Left kidney (tissue), 2 donors: ENCODE data around the gene EFHC2. TPM values are rescaled to one million over a fixed set of nuclear protein-coding genes. Genes with fewer than 3 reads are reported as not detected.
"Not testable (repeated sequence)": the region's sequence is repeated elsewhere in the genome, so short reads cannot be mapped to it uniquely, and the experiment has no call there.

Experiments used
- DNase-seq: peaks from one replicate; pipeline ENCODE4 v3.0.0-alpha.2; 2013
- polyA plus RNA-seq: library from polyadenylated mRNA; unstranded; fragments of 120-200 nt; gene quantifications from one replicate; pipeline ENCODE4 v1.2.1, GENCODE V29; 2013; ENCODE audit not compliant: insufficient read length

The EFHC2 gene
- polyA plus RNA-seq, 1 donor, result 9.0 TPM

DNA sequence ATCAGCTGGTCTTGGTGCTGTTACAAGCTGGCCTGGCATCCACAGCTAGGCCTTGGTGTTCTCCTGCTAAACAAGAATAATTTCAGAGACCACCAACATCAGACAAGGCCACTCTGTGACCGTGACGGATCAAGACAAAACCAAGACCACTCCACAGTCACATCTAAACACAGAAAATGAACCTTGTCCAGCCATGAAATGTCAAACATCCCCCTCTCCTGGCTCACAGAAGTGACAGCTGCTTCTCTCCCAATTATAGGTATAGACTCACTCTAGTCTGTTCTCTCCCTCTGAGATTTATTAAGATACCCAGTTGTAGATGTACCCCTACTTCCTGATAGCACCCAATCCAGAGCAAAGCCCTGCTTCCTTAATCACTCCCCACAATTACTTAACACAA, 40.4 kb downstream of the EFHC2 start:
- DNase-seq, result no peak

DNA sequence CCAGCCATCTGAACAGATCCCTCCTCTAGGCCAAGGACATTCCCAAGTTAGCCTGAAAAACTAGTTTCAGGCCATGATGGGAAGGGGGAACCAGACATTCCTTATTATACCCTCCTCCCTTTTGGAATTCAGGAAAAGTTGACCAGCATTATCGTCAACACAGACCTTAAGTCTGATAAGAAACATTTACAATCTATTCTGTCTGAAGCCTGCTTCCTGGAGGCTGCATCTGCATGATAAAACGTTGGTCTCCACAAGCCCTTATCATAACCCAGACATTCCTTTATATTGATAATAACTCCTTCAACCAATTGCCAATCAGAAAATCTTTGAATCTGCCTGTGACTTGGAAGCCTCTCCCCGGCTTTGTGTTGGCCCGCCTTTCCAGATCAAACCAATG, 44.3 kb downstream of the EFHC2 start:
- no peak for DNase-seq

DNA sequence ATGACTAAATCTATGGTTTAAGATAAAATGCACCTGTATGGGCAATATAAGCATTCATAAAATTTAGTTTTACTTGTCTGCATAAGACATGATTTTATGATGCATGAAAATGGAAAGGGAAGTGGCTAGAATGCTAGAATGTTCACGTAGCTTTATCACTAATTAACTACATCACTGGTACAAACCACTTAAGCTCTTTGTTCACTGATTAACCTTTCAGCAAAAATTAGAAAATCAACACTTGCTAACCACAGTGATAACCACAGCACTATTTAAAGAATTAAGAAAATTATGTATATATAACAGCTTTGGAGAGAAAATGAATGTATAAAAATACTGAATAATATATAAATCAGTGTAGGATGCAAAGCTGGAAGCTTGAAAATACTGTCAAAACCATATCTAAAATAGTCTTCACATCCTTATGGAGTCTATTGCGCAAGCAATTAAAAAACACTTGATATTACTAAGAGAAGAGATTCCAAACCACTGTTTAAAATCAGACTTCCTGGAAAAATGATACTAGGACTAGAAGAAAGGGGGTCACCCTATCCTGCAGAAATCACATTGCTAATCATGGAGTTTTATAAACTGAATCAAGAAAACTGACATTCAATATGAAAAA, 51.9 kb downstream of the EFHC2 start:
- DNase-seq, result no peak

DNA sequence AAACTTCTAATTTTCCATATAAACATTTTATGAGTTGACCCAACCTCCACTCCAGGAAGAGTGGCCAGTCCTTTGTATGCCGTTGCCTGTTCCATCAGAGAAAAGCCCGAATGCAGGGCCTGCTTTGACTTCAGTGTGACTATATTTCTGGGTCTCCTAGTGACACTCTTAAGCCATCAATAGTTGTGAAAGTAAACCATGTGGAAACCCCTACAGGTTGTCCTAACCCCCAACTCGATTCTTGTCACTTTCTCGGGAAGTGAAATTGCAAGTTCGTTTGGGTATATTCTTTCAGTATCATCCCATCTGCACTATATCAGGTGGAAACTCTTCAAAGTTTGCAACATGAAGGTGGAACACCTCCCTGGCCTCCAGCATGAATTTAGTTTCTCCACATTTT, 52.8 kb downstream of the EFHC2 start:
- DNase-seq, result no peak

DNA sequence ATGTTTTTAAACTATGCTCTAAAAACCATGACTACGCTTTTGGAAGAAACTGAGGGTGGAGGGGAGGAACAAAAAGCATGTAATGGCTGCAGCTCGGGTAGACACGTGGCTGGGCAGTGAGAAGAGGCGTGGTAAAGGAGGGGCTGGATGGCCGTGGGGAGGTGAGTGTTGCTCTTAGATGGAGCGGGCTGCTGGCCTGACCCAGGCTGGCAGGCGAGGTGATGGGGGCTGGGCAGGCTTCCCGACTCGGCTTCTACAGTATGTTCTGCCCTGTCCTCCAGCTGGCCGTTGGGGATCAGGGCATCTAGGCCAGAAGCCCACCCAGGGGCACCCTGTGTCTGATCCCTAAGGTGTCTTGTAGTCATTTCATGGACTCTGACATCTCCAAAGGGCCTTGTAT, 60.7 kb downstream of the EFHC2 start:
- no peak for DNase-seq

DNA sequence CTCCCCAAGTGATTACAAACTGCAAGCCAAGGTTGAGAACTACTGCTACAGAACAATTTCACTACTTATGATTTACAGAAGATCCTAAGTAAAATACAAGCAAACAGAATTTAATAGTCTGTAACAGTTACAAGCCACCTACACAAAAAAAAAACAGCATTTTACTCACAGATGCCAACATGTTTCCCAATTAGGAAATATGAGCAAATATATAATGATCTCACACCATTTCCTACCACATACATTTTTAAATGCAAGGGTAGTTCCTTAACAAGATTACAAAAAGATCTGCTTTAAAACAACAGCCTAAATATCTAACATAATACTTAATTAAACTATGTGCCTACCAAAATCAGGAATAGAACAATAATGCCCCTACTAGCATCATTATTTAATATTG, 63.4 kb downstream of the EFHC2 start:
- DNase-seq, result no peak

DNA sequence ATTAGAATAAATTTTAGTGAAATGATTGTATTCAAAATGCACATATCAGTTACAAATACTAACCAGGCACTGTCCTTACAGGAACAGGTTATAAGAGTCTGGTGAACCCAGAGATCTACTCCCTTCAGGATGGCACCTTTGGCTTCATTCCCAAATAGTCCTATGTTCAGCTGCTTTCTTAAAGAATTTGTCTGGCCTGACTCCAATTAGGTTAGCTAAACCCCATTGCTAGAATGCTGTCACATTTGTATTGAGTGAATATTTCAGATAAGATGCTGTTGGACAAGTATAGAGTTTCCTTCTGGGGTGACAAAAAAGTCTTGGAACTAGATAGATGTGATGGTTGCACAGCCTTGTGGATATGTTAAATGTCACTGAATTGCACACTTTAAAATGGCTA, 69.4 kb downstream of the EFHC2 start:
- no peak for DNase-seq

DNA sequence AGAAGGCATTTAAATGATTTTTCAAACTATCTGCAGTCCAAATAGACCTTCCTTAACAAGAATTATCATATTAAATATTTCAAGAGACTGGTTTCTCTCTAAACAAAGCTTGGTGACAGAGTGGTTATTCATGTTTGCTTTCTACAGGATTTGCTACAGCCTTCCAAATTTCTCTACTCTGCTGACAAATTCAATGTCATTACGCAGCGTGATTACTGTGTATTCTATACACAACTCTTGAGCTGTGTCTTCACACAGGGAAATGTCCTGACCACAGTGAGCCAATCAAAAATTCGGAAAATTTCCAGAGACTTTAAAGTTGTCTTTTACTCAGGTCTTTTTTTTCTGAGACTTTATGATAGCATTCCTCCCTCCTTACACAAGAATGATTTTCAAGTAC, 75.6 kb downstream of the EFHC2 start:
- no peak for DNase-seq

DNA sequence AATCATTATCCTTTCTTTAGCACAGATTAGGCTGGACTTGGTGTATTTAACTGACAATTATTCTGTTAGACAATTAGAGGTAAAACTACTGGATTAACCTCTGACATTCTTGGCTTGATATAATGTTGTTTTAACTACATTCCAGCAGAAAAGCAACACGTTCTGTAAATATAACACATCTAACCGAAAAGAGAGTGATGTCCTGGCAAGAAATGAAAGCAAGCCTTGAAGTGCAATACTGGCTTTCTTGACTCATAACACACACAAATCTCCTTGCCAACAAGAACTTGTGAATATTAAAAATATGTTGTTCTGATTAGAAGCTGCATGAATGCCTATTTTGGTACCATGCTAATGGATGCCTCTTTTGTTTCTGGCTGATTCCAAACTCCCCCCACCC, 76.4 kb downstream of the EFHC2 start:
- DNase-seq, result no peak

DNA sequence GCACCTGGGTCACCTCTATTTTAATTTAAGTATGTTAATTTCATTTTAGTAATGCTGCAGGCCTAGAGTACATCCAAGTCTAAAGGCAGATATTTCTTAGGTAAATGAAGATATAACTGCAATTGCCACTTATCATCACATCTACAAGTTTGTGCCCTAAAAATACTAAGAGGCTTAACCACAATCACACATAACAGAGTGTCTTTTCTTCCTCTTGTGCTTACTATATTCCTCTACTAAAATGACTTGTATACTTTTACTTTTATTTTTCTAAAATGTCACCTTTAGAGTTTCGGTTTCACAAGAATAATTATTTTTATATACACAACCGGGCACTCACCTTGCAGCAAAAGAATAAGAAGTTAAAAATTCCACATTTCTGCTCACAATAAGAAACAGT, 77.9 kb downstream of the EFHC2 start:
- DNase-seq, result no peak

DNA sequence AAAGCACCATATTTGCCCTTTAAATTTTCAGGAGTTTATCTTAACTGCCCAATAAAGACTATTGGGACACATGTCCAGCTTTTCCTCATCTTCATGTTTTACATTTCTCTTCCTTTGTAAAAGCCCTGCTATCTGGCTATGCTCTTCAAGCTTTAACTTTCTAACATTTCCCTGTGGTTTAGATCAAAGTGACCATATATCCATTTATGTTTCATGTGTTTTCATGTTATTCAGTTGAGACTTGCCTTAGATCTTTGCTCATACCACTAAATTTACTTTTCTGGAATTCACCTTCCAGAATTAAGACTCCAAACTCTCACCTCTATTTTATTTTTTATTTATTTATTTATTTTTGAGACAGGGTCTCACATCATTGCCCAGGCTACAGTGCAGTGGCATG, 78.5 kb downstream of the EFHC2 start:
- no peak for DNase-seq

DNA sequence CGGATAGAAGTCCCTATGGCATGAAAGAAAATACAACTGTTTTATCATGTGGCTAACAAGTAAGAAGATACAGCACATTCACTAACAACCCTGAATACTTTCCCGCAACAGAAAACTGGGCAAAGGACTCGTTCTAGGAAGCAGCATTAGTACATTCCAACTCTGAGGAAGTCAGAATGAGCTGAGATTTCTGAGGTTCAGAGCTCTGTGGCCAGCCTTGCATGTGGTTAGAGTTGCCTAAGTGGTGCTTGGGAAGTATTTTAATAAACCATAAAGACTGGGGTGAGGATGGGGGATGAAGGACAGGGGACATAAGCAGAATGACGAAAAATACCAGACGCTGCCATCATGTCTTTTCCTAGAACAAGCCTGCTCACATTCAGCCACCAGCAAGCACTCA, 82.2 kb downstream of the EFHC2 start:
- DNase-seq, result no peak

DNA sequence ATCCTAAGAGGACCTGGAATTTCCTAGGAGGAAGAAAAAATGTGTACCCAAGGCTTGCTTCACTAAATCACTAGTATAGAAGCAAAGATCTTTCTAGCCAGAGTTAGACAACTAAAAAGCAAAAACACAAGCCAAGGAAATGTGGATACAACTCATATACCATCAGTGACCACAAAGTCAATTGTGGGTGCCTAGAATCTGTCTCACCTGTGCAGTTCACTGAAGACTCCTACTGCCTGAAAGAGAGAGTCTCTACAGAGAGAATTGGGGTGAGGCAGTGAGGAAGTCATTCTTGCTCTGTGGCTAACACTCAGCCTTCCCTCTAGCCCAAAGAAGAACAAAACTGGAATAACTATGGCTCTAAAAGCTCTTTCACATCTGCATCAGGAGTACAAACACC, 82.9 kb downstream of the EFHC2 start:
- no peak for DNase-seq

DNA sequence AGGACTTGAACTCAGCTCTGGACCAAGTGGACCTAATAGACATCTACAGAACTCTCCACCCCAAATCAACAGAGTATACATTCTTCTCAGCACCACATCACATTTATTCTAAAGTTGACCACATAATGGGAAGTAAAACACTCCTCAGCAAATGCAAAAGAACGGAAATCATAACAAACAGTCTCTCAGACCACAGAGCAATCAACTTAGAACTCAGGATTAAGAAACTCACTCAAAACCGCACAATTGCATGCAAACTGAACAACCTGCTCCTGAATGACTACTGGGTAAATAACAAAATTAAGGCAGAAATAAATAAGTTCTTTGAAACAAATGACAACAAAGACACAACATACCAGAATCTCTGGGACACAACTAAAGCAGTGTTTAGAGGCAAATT, 87.7 kb downstream of the EFHC2 start:
- DNase-seq, result not testable (repeated sequence)

DNA sequence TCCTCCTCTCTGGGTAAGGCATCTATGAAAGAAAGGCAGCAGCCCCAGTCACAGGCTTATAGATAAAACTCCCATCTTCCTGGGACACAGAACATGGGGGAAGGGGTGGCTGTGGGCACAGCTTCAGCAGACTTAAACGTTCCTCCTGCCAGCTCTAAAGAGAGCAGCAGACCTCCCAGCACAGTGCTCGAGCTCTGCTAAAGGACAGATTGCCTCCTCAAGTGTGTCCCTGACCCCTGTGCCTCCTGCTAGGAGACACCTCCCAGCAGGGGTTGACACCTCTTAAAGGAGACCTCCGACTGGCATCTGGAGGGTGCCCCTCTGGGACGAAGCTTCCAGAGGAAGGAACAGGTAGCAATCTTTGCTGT, 89.9 kb downstream of the EFHC2 start:
- DNase-seq, result no peak

DNA sequence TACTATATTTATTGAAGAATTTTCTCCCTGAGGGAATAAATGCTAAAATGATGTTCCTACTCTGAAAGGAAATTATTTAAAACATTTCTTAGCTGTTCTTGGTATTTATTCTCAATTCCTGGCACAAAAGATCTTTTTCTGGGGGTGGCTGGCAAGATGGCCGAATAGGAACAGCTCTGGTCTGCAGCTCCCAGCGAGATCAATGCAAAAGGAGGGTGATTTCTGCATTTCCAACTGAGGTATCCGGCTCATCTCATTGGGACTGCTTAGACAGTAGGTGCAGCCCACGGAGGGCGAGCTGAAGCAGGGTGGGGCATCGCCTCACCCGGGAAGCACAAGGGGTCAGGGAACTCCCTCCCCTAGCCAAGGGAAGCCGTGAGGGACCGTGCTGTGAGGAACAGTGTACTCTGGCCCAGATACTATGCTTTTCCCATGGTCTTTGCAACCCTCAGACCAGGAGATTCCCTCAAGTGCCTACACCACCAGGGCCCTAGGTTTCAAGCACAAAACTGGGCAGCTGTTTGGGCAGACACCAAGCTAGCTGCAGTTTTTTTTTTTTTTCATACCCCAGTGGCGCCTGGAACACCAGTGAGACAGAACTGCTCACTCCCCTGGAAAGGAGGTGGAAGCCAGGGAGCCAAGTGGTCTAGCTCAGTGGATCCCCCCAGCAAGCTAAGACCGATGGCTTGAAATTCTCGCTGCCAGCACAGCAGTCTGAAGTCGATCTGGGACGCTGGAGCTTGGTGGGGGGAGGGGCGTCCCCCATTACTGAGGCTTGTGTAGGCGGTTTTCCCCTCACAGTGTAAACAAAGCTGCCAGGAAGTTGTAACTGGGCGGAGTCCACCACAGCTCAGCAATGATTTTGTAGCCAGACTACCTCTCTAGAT, 90.5 kb downstream of the EFHC2 start:
- peak; percentile 31 for DNase-seq

DNA sequence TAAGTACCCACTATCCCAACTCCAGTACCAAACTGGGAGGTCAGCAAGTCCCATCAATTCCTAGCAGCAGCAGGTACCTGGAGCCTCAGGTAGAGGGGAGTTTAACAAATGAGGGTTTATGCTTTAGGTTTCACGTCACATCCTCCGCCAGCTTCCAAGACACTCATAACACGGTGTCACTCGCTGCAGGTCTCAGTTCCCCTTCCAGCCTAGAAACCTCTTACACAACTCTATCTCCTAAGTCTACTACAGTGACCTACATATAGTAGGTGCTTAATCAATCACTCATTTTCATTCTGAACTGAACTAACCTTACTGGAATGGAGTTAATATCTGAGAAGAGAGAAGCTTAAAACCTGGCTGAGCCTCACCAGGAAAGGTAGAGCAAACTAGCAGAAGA, 96.0 kb downstream of the EFHC2 start:
- no peak for DNase-seq

DNA sequence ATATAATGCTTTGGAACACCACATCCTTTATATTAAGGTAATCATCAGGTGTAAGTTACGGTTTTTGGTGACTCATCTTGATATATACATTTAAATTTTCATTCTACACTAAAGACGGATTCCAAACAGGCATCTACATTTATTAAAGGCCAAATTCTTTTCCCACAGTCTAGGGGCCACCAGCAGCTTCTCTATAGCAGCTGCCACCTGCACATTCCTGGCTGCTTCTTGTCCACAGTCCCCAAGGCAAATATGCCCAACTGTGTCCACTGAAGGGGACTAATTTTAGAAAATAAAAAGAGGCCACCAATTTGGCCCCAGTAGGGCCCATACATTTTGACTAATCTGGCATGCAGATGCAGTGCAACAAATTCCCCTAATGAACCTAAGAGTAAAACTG, 96.6 kb downstream of the EFHC2 start:
- no peak for DNase-seq

DNA sequence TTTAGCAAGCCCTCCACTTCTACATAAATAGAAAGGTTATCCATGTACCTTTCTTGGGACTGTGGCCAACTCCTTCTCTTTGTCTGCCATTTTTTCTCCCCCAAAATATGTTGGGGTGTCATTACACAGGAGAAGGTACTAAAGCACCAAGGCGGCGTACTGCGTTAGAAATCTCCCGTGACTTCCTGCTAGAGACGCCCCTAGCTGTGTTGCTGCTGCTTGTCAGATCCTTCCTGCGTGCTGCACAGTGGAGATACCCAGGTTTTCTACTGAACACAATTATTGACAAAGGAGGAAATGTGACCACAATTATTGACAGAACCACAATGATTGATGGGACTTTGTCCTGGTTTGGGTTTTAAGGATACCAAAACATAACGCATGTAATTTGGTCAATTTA, 97.7 kb downstream of the EFHC2 start:
- no peak for DNase-seq

DNA sequence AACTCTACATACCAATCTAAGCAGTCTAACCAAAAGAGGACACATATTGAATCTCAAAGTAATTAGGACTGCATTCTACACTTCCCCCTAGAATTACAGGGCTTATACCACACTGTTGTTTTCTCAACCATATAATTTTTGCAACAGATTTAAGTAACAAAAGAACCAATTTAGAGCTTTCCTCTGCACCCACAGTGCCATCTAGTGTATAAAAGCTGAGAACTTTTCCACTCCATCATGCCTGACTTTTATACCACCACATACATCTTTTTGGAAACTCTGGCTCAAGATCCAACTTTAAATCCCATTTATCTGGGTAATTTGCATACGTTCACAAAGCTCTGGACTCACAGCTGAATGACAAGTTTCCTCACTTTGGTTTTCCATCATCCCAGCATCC, 99.5 kb downstream of the EFHC2 start:
- peak; percentile 26 for DNase-seq

DNA sequence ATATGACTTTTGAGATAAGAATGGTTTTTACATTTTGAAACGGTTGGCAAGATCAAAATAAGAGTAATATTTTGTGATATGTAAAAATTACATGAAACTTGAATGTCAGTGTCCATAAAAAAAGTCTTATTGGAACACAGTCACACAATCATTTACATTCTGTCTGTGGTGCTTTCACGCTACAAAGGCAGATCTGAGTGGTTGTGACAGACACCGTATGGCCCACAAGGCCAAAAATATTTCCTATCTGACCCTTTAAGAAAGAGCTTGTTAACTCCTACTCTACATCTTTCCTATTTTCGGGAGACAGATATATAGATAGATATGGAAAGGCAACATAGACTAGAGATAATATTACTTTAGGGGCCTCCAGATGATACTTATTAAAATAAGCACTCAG, 101.9 kb downstream of the EFHC2 start:
- DNase-seq, result no peak

DNA sequence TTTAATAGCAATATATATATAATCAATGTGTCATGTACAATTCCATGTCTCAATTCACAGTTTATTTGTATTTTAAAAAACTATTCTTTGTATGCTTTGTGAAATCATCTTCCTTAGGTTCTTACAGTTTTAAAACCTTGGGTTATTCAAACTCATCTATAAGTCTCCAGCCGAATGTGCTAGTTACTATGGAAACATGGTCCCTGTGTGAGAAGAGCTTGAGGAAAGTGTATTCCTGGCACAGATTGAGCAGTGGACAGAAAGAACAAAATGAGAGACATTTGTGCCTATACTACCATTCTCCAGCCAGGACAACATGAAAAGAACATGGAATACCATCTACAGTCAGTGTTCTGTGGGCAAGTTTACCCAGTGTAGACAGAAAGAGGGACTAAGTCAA, 103.4 kb downstream of the EFHC2 start:
- DNase-seq, result no peak

DNA sequence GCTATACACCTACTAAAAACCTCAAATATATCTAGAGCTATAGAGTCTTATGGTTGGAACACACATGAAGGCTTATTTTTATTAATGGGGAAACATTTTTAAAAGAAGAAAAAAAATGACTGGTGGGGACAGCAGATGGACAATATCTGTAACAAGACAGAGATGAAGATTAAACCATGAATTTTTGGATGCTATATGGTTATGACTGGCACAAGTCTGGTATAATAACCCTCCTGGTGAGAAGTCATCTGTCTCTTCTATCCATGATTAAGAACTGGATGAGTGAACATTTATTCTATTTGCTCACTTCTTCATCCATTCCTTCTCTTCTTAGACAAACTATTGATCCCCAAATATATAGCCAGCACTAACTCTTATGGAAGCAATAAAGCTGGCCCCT, 104.4 kb downstream of the EFHC2 start:
- DNase-seq, result no peak

DNA sequence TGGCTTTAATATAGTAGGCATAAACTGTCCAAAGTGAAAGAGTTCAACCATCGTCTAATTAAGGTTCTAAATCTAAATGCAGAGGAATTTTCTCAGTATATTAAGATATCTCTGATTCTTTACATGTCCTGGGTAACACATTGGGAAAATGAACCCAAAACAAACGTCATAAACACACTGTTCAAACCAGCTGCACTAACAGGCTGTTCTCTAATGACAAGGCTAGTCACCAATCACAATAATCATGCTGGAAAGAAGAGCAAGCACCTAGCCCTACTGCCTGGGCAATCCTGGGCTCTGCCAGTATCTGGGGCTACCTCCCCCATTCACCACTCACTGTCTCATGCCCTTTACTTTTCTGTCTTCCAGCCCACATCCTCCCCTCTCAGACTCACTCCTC, 107.9 kb downstream of the EFHC2 start:
- no peak for DNase-seq
